B cell (primary cell): ENCODE results near the gene MAN1A1. TPM values are rescaled to one million over a fixed set of nuclear protein-coding genes. Genes with fewer than 3 reads are reported as not detected.

ENCODE experiments used
- ATAC-seq: fragments of 200-7000 bp; cut with Tn5 transposase; one replicate; pipeline ENCODE4 v1.10.0; 2021; ENCODE audit warnings: low read depth, mild to moderate bottlenecking, moderate number of reproducible peaks, moderate library complexity
- CTCF ChIA-PET: fragments of 350-600 bp; sonication (Branson Sonifier 250); formaldehyde crosslinking; loops from one replicate; lab custom pipeline; 2021; ENCODE audit warnings: antibody characterized with exemption, inconsistent platforms; lab: Charles Lee
- POLR2A ChIA-PET: fragments of 350-600 bp; sonication (Branson Sonifier 250); formaldehyde crosslinking; loops from one replicate; lab custom pipeline; 2021; ENCODE audit warnings: antibody characterized with exemption; lab: Charles Lee
- DNase-seq: peaks from one replicate; pipeline ENCODE4 v3.0.0; 2013
- H2AFZ ChIP-seq: 2 replicates; pipeline ENCODE4 v1.6.1; 2012; ENCODE audit warnings: mild to moderate bottlenecking, low read depth, low read length; ENCODE audit not compliant: insufficient read depth, poor library complexity, severe bottlenecking
- H3K27ac ChIP-seq, 2 donors: 1 replicate in 1 of 2; 2 replicates in 1 of 2; pipeline ENCODE4 v1.5.1; 2012 to 2013; ENCODE audit warnings: low read length in 2 of 2, mild to moderate bottlenecking in 2 of 2, moderate library complexity in 1 of 2
- H3K27me3 ChIP-seq, 4 experiments: fragments of 200-600 bp in 1 of 4; sonication (generic) in 1 of 4; replicated peaks in 1 of 4; 1 replicate in 2 of 4; 2 replicates in 2 of 4; pipeline versions ENCODE4 v1.6.1 to v1.7.0; 2013 to 2016; ENCODE audit warnings: low read length in 3 of 4, mild to moderate bottlenecking in 2 of 4, mixed read lengths in 1 of 4, moderate library complexity in 1 of 4; ENCODE audit not compliant: insufficient read depth in 4 of 4, control insufficient read depth in 3 of 4; ENCODE audit errors: control extremely low read depth in 1 of 4
- H3K36me3 ChIP-seq, 2 experiments: replicated peaks in 1 of 2; 1 replicate in 1 of 2; 2 replicates in 1 of 2; pipeline versions ENCODE4 v1.6.1 to v1.7.1; 2013; ENCODE audit warnings: low read length in 1 of 2; ENCODE audit not compliant: insufficient read depth in 2 of 2, control insufficient read depth in 1 of 2; ENCODE audit errors: control extremely low read depth in 1 of 2, extremely low read depth in 1 of 2
- H3K4me1 ChIP-seq, 2 donors: fragments of 200-600 bp in 1 of 2; sonication (generic) in 1 of 2; 1 replicate in 1 of 2; 2 replicates in 1 of 2; pipeline versions ENCODE4 v1.5.1 to v1.6.1; 2013 to 2017; ENCODE audit warnings: low read length in 2 of 2; ENCODE audit not compliant: control insufficient read depth in 2 of 2, insufficient read depth in 2 of 2
- H3K4me2 ChIP-seq: replicated peaks from 2 replicates; pipeline ENCODE3; 2012; ENCODE audit warnings: mild to moderate bottlenecking, low read depth, low read length; ENCODE audit not compliant: poor library complexity, severe bottlenecking
- H3K4me3 ChIP-seq, 5 experiments: fragments of 200-600 bp in 1 of 5; sonication (generic) in 1 of 5; 1 replicate in 3 of 5; 2 replicates in 2 of 5; pipeline versions ENCODE4 v1.5.1 to v1.7.0; 2011 to 2016; ENCODE audit warnings: low read length in 4 of 5, mild to moderate bottlenecking in 4 of 5, low read depth in 2 of 5, control low read depth in 1 of 5, moderate library complexity in 1 of 5; ENCODE audit not compliant: insufficient read depth in 1 of 5; ENCODE audit errors: control extremely low read depth in 1 of 5, extremely low read depth in 1 of 5
- H3K79me2 ChIP-seq: fragments of 200-600 bp; sonication (generic); one replicate; pipeline ENCODE4 v1.6.0; 2016; ENCODE audit warnings: low read length; ENCODE audit not compliant: control insufficient read depth, insufficient read depth
- H3K9ac ChIP-seq: fragments of 200-600 bp; sonication (generic); 2 replicates; pipeline ENCODE4 v1.6.1; 2017; ENCODE audit warnings: mild to moderate bottlenecking, low read length, moderate library complexity
- H3K9me3 ChIP-seq, 3 donors: one replicate each; pipeline versions ENCODE4 v1.6.1 to v1.7.1; 2013; ENCODE audit warnings: low read length in 2 of 3; ENCODE audit not compliant: control insufficient read depth in 2 of 3, insufficient read depth in 1 of 3; ENCODE audit errors: control extremely low read depth in 1 of 3
- H4K20me1 ChIP-seq: 2 replicates; pipeline ENCODE4 v1.6.0; 2012; ENCODE audit warnings: mild to moderate bottlenecking, low read length; ENCODE audit not compliant: insufficient read depth, control insufficient read depth, poor library complexity, severe bottlenecking
- H3K27ac Mint-ChIP-seq: one replicate; pipeline ENCODE4 v1.8.0; 2021; ENCODE audit warnings: mixed read lengths
- H3K27me3 Mint-ChIP-seq: one replicate; pipeline ENCODE4 v1.8.0; 2021; ENCODE audit warnings: mixed read lengths
- H3K4me1 Mint-ChIP-seq: one replicate; pipeline ENCODE4 v1.8.0; 2021; ENCODE audit warnings: mixed read lengths
- H3K4me3 Mint-ChIP-seq: one replicate; pipeline ENCODE4 v1.8.0; 2021; ENCODE audit warnings: mixed read lengths
- H3K9me3 Mint-ChIP-seq: one replicate; pipeline ENCODE4 v1.8.0; 2022; ENCODE audit warnings: mixed read lengths; ENCODE audit not compliant: insufficient read depth
- EZH2 ChIP-seq: IDR thresholded peaks from 2 replicates; pipeline ENCODE4 v1.6.1; 2012; ENCODE audit warnings: borderline replicate concordance, low read depth, mild to moderate bottlenecking, moderate library complexity, low read length; ENCODE audit not compliant: insufficient read depth, poor library complexity, severe bottlenecking
- WGBS: methylation state at CpG from one replicate; pipeline ENCODE4 v1.1.5; 2013; ENCODE audit warnings: missing lambda C conversion rate; ENCODE audit not compliant: insufficient coverage; 5-methylcytosine and 5-hydroxymethylcytosine counted together
- intact Hi-C: fragments of 100-400 bp; cut with micrococcal nuclease; formaldehyde crosslinking; loops from one replicate; pipeline ENCODE4 v1.10.0; 2022
- polyA plus RNA-seq: library from polyadenylated mRNA; depleted of rRNA; stranded (reverse); fragments of >200 nt; gene quantifications from 2 replicates; pipeline ENCODE4 v1.2.3, GENCODE V29; 2012
- total RNA-seq, 2 donors: library from RNA; stranded (reverse); fragments of 120-200 nt in 1 of 2; gene quantifications; 1 replicate in 1 of 2; 2 replicates in 1 of 2; pipeline versions ENCODE4 v1.2.3 to v1.2.4, GENCODE V29; 2013 to 2022
- TF ChIP-seq, protein P1 (sequence below): fragments of 200-600 bp; IDR thresholded peaks from one replicate; pipeline ENCODE4 v1.8.0; 2022; ENCODE audit warnings: antibody characterized with exemption, mild to moderate bottlenecking

Gene MAN1A1
- total and polyA plus RNA-seq, 2 donors (not counting 1 experiment from before 2014, with no cell fraction given), result 5.1 to 31.7 TPM

- Mint-ChIP-seq H3K27ac (no peak overlapping the region), H3K27me3 (no peaks in the 10 kb centered on the region), H3K9me3 (no peaks in the 10 kb centered on the region), H3K4me1 (no peaks in the 10 kb centered on the region), H3K4me3 (no peak overlapping the region)
- H3K4me2 ChIP-seq, result no peak overlapping the region
- no peak for DNase-seq
- H3K9me3 ChIP-seq, result no peaks in the 10 kb centered on the region
- ChIA-PET CTCF (no interaction called here), POLR2A (no interaction called here)
- ATAC-seq, result no peak
- intact Hi-C loops, result no loop called here
- peaks cover 0 to 13% of the 10 kb centered on the region in 2 experiments for H3K36me3 ChIP-seq
- no peak overlapping the region for H3K4me3 ChIP-seq
- no peak overlapping the region for H3K27ac ChIP-seq
- H3K9ac ChIP-seq, result no peak overlapping the region
- TF ChIP-seq EZH2, result no peak
- TF ChIP-seq, protein P1, sequence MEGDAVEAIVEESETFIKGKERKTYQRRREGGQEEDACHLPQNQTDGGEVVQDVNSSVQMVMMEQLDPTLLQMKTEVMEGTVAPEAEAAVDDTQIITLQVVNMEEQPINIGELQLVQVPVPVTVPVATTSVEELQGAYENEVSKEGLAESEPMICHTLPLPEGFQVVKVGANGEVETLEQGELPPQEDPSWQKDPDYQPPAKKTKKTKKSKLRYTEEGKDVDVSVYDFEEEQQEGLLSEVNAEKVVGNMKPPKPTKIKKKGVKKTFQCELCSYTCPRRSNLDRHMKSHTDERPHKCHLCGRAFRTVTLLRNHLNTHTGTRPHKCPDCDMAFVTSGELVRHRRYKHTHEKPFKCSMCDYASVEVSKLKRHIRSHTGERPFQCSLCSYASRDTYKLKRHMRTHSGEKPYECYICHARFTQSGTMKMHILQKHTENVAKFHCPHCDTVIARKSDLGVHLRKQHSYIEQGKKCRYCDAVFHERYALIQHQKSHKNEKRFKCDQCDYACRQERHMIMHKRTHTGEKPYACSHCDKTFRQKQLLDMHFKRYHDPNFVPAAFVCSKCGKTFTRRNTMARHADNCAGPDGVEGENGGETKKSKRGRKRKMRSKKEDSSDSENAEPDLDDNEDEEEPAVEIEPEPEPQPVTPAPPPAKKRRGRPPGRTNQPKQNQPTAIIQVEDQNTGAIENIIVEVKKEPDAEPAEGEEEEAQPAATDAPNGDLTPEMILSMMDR, result no peak
- H3K79me2 ChIP-seq, result peaks cover 5% of the 10 kb centered on the region
- H2AFZ ChIP-seq, result no peak overlapping the region
- no peaks in the 10 kb centered on the region for H3K27me3 ChIP-seq
- no peaks in the 10 kb centered on the region for H3K4me1 ChIP-seq
- H4K20me1 ChIP-seq, result no peaks in the 10 kb centered on the region
- WGBS, result 94% methylated on average over 2 of the region's 2 CpGs
Measured at GRCh38 chr6:119250036-119250435, 99.5 kb downstream of the MAN1A1 start.

DNA sequence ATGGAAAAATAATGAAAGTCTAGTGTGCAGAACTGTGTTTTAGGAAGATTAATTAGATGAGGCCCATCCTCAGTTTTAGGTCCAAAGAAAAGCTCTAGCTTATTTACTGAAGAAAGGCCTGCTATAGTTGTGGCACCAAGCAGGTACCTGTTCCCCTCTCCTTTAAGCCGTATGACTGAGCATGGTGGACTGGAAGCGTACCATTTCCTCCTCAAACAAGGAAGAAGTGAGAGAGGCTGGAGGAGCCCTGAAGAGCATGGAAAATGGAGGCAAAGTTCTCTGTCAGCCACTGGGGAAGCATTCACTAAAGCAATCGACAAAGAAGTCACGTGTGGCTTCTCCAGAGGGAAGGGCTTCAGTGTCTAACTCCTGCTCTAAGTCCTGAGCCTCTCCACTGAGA lies 100.2 kb downstream of the MAN1A1 start:
- ChIA-PET CTCF (no interaction called here), POLR2A (no interaction called here)
- Histone ChIP-seq H3K27me3 (no peaks in the 10 kb centered on the region), H4K20me1 (no peaks in the 10 kb centered on the region), H3K4me2 (no peak overlapping the region), H3K36me3 (peaks cover 0 to 13% of the 10 kb centered on the region in 2 experiments), H3K9ac (no peak overlapping the region), H3K4me1 (no peaks in the 10 kb centered on the region), H3K4me3 (no peak overlapping the region), H3K79me2 (peaks cover 5% of the 10 kb centered on the region), H2AFZ (no peak overlapping the region), H3K27ac (no peak overlapping the region), H3K9me3 (no peaks in the 10 kb centered on the region)
- ATAC-seq, result no peak
- no peak for DNase-seq
- Mint-ChIP-seq H3K27me3 (no peaks in the 10 kb centered on the region), H3K27ac (no peak overlapping the region), H3K4me3 (no peak overlapping the region), H3K4me1 (no peaks in the 10 kb centered on the region), H3K9me3 (no peaks in the 10 kb centered on the region)
- intact Hi-C loops, result no loop called here
- 100% methylated on average over 2 of the region's 4 CpGs for WGBS
- TF ChIP-seq, protein P1, result no peak
- TF ChIP-seq EZH2, result no peak
